NOMO-1 treated with dmso at 0.1 percent for 144 hours (cell line): ENCODE results near the gene ZNF527.
A peak's percentile ranks its signal among the peaks of the same experiment; 100 is the strongest.
"Not testable (repeated sequence)": the region's sequence is repeated elsewhere in the genome, so short reads cannot be mapped to it uniquely, and the experiment has no call there.

Experiments used
- DNase-seq: peaks from one replicate; lab custom pipeline; 2025; ENCODE audit not compliant: unreplicated experiment; lab: John Stamatoyannopoulos, UW

The ZNF527 gene

GRCh38 chr19:37370880-37371661, at the start of gene ZNF527:
Gene ZNF527 (plus strand): TSS chr19:37371099. CDS start chr19:37374199, 3,100 bp downstream.
- peak; percentile 95 for DNase-seq

GRCh38 chr19:37329686-37330085, 41.2 kb upstream of the ZNF527 start:
- DNase-seq, result no peak

- no peak for DNase-seq
These were observed 38.1 kb upstream of the ZNF527 start for GRCh38 chr19:37332839-37333238.

GRCh38 chr19:37333457-37333856, 37.4 kb upstream of the ZNF527 start:
- DNase-seq, result no peak

GRCh38 chr19:37334179-37335071, 36.5 kb upstream of the ZNF527 start:
- no peak for DNase-seq

GRCh38 chr19:37342753-37343152, 28.1 kb upstream of the ZNF527 start:
- DNase-seq, result no peak

GRCh38 chr19:37346091-37346490, 24.8 kb upstream of the ZNF527 start:
- no peak for DNase-seq

- DNase-seq, result no peak
These were observed 22.8 kb upstream of the ZNF527 start for GRCh38 chr19:37348060-37348459.

GRCh38 chr19:37353968-37354367, 16.9 kb upstream of the ZNF527 start:
- DNase-seq, result no peak

GRCh38 chr19:37355901-37356300, 15.0 kb upstream of the ZNF527 start:
- DNase-seq, result no peak

GRCh38 chr19:37361994-37362393, 8.9 kb upstream of the ZNF527 start:
- no peak for DNase-seq

GRCh38 chr19:37362733-37363132, 8.2 kb upstream of the ZNF527 start:
- no peak for DNase-seq

GRCh38 chr19:37370386-37370879, 466 bp upstream of the ZNF527 start:
- not testable (repeated sequence) for DNase-seq

- DNase-seq, result no peak
These were observed 18.3 kb downstream of the ZNF527 start for GRCh38 chr19:37389234-37389633.

GRCh38 chr19:37391399-37391798, 20.5 kb downstream of the ZNF527 start:
- DNase-seq, result not testable (repeated sequence)

GRCh38 chr19:37401078-37401477, 30.2 kb downstream of the ZNF527 start:
- DNase-seq, result no peak

GRCh38 chr19:37403403-37403802, 32.5 kb downstream of the ZNF527 start:
- no peak for DNase-seq

GRCh38 chr19:37406140-37406846, 35.4 kb downstream of the ZNF527 start:
- not testable (repeated sequence) for DNase-seq

- DNase-seq, result no peak
These were observed 41.8 kb downstream of the ZNF527 start for GRCh38 chr19:37412700-37413099.

GRCh38 chr19:37413313-37414084, 42.6 kb downstream of the ZNF527 start:
- DNase-seq, result no peak
